Mucosa of gallbladder (tissue), 1 donor: ENCODE measurements around the gene CXCR5. TPM values are rescaled to one million over a fixed set of nuclear protein-coding genes. Genes with fewer than 3 reads are reported as not detected.
A peak's percentile ranks its signal among the peaks of the same experiment; 100 is the strongest.

ENCODE experiments used
- DNase-seq: peaks from one replicate; pipeline ENCODE4 v3.0.0-alpha.2; 2020; ENCODE audit warnings: low spot score
- total RNA-seq: library from RNA; stranded (reverse); gene quantifications from one replicate; pipeline ENCODE4 v1.2.1, GENCODE V29; 2021
- donor health status: DM: no; HTN: no; CAD: no.

Gene CXCR5
- total RNA-seq, 1 donor from 2014 or later, result 0.06 TPM

DNA sequence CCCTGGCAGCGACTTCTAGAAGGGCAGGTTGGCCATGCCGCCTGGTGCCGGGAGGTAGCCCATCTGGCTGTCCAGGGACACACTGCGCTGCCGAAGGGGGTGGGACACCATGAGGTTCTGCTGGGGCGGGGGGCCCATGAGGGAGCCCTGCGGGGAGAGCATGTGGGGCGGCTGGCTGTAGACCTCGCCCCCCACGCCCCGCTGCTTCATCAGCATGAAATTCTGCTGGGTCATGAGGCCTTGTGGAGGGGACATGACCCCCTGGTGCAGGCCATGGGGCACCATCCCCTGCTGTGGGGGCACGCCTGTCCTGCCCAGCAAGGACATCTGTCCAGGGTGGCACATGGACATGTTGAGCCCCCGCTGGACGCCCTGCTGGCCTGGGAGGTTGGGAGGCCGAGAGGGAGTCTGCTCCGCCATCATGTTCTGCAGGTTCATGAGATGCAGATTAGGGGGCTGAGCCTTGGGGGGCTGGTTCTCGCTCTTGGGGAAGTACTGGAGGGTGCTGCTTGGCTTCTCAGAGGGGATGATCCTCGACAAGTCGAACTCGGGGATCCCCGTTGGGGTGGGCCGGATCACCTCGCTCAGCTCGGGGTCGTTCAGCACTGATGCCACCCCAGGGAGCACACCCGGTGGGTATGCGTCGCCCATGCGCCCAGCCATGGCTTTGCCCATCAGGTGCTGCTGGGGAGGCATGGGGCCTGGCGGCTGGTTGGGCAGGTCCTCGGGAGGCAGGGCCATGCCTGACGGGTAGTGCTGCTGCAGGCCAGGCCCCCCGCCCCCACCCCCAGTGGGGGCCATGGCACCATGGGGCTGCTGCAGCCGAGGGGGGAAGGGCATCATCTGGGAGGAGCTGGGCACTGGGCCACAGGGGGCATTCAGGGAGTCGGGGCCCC is 15.0 kb downstream of the CXCR5 start:
- DNase-seq, result no peak

DNA sequence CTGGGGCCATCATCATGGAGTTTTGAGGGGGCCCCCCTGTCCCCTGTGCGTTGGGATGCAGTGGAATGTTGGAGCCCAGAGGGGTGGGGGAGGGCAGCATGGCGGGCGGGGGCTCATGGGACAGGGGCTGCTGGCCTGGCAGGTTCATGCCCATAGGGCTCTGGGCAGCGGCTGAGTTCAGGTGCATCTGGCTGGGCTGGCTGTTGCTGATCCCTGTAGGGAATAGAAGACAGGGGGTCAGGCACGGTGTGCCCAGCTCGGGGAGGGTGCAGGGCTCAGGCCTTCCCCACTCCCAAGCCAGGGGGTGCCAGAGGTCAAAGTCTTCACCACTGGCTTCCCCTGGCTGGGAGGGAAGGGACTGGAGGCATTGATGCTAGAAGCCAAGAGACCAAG is 15.6 kb downstream of the CXCR5 start:
- no peak for DNase-seq

DNA sequence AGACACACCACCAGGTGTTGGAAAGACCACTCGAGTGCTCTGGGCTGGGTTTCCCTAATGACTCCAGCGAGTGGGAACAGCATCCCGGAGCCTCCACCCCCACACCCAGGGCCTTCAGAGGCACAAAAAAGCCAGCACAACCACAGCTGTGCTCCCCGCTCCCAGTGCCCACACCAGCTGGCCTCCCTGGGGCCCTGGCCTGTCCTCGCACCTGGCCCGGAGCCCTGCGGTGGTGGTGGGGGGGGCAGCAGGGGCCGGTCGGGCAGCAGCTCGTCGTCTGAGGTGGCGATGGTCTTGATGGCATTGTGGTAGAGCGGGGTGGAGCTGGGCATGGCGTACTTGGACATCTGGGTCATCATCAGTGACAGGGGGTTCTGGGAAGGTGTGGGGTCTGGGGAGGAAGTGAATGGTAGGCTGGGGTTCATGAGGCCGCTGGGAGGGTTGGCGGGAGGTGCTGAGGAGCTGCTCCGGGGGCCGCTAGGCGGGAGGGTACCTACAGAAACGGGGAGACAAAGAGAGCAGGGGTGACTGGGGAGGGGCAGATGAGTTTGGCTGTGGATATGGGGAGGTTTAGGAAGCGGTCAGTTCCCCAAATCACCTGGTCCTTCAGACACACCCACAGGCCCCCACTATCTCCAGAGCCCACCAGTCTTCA is 16.1 kb downstream of the CXCR5 start:
- no peak for DNase-seq

DNA sequence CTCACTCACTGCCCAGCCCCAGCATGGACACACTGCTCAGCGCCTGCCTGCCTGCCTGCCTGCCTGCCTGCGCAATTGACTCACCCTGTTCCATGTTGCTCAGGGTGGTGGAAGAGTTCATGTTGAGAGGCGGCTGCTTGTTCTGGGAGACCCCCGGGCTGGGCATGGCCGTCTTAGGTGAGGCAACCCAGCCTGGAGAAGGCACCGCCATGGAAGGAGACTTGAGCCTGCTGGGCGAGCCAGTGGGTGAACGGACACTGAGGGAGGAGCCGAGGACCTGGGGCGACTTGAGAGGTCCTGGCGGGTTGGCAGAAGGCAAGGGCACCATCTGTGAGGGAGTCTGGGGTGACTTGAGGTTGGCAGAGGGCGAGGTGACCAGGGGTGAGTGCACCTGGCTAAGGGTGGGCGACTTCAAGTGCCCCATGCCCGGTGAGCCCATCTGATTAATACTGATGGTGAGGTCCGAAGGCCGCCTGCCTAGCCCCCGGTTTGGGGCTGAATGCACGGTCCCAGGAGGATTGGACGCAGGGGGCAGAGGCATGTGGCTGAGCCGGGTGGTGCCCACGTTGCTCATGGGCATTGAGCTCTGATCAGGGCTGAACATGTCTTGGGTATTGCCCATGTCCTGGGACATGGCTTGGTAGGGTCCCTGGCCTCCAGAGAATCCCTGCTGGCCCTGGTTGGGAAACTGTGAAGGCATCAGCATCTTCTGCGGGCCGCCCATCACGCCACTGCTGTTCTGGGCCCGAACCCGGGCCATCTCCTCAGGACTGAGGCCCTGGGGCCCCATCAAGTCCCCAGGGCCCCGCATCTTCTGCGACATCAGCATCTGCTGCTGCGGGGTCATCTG is 17.1 kb downstream of the CXCR5 start:
- no peak for DNase-seq

DNA sequence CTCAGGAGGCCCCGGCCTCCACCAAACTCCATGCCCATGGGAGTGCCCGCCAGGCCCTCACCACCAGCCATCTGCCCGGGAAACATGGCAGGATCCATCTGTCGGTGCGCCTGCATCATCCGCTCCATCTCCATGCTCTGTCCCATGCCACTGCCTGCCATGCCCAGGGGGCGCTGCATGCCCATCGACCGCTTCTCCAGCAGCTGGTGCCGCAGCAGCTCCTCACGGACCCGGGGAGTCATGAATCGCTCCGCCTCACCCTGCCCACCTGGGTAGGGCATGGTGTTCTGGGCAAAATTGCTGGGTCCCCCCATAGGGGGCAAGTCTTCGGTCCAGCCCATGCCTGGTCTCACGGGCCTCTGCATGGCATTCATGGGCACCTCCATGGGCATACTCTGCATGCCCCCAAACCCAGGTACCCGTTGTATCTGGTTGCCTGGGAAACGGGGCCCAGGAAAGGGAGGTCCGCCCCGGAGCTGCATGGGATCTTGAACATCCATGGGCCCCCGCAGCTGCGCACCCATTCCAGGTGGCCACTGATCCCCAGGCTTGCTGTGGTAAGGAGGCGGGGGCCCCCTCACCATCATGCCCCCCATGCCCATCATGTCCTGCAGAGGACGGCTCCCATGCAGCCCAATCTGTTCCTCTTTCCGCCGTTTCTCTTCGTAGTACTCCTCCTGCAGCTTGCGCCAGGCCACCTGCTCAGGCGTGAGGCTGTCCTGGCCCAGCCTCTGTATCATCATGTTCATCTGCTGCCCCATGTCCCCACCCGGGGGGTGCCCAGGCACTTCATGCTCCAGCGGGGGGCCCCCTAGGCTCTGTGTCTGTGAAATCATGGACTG is 18.0 kb downstream of the CXCR5 start:
- DNase-seq, result no peak

DNA sequence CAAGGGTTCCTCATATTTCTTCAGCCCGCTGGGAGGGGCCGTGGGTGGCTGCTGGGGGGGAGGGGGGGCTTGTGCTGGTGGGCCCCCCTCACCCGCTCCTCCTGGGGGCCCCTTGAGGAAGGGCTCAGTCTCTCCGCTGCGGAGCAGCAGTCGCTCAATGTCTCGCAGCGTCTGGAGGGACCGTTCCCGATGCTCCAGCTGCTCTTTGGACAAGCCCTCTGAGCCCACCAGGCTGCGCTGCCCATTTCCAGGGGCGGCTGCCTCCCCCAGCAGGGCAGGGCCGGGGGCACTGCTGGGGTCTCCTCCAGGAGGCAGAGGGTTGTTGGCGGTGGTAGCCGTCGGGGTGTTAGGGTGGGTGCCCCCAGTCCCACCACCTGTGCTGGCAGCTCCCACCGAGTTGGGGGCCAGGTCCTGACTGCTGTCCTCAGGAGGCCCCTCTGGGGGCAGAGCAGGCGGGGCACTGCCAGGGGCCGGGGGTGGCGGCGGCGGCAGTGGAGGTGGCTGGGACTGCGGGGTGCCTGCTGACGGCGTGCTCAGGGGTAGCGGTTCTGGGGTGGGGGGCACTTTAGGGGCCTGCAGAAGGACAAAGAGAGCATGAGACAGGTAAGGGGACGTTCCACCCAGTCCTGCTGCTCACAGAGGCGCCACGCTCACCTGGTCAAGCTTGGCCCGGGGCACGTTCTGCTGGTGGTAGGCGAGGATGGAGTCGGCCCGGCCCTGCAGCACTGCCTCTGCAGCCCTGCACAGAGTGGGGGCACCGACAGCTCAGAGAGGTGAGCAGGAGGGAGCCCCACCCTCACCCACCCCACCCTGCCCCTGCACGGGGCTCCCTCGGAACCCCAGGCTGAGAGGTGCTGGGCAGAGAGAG is 18.9 kb downstream of the CXCR5 start:
- no peak for DNase-seq

DNA sequence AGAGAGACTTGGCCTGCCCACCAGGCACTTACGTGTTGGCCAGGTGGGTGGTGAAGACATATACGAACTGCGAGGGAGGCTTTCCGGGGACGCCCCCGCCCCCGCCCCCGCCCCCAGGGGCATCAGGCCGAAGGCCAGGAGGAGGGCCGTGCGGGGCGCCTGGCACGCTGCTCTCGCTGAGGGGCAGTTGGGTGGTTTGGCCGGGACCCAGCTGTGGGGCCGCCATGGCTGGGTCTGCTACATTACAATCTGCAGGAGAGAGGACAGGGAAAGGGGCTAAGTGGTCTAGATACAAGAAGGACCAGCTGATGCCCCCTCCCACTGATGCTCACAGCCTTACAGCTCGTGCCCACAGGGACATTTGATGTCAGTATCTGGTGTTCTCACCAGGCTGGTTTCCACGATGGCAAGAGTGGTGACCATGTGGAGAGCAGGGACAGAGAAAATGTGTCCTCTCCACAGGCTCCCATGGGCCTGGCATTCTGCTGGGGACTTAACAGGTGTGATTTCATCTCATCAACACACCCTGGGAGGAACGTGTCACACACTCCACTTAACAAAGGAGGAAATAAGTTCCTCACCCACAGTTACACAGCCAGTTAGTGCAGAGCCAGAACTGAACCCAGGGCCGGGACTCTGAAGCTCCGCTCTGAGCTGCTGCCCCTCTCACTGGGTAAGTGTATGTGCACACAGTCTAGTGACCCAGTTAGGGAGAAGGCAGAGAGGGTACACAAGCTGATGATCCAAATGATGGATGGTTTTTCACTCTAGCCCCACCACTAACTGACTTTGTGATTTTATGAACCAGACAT is 19.7 kb downstream of the CXCR5 start:
- DNase-seq, result no peak

DNA sequence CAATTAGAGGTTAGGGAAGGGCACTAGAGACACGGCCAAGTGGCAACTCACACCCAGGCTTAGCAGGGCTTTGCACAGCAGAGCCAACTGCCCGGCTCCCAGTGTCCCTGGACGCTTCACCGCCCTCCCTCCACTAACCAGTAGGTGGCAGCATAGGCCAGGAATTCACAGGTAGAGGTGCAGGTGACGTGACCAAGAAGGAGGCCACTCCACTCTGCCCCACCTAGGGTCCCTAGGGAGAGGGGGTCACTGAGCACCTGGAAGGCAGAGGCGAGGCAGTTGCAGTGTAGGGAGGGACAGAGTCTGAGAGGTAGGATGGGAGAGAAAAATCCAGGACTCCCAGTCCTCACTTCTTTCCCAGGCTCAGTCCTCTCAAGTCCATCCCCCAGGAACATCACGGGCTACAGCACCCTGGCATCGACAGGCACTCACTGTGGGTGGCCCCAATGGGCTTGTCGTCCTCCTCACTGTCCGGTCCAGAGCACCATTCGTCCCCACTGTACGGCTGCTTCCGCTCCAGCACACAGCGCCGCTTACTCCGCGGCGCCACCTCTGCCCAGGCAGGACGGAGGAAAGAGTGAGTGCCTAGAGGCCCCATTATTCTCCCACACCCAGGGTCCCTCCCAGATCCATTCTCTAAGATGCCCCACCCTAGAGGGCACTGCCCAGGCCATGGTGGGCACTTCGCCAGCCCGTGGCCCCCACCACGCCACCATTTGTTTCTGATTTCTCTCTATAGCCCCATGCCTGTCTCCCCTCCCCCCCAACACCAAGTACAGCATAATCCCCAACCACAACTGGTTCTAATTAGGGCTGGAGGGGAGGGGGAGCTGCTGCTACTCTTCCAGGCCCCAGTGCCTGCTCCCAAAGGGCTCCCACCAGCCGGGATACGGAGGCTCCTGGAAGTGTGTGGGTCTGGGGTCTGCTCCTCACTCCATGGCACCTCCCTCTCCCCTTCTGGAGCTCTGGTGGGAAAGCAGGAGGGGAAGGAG is 23.7 kb downstream of the CXCR5 start:
- DNase-seq, result peak; percentile 87

DNA sequence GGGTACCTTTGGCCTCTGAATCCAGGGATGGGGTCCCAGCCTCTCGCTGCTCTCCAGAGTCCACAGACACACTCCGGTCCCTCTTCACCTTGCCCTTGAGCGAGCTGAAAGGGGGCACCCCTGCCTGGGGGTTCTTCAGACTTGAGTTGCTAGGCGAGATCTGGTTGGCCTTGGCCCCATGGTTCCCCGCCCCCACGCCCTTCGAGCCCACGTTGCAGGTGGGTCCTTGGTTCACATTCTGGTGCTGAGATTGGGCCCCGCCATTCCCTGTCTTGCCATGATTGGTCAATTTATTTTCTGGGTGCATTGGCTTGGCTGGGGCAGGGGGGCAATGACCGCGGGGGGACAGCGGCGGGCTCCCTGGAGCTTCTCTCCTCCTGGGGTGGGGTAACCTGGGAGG is 24.6 kb downstream of the CXCR5 start:
- no peak for DNase-seq

DNA sequence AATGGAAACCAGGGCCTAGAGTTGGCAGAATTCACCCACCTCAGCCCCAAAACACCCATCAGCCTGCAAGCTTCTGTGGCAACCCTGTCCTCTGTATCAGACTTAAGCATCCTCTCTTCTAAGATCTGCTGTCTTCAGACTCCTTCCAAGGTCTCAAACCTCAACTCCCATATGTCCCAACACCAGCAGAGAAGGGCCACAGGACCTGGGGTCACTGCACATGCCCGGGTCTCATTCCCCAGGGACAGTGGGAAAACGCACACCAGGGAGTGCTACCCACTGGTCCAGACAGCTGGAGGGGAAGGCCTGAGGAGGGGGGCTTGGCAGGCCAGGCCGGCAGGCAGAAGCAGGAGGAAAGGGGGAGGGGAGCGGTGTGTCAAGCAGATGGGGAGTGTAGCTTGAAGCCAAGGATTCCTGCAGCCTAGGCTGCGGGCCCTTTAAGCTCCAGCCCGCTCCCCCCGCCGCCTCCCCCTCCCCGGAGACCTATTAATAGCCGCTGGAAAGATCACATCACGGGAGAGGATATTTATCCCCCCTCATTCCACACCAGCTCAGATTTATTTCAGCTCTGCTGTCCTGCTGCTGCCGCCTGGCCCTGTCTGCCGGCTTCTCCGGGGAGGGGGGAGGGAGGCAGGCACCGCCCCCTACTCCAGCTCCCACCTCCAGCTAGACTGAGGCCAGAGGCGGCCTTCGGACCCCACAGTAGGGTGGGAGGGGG is 25.4 kb downstream of the CXCR5 start:
- peak; percentile 72 for DNase-seq

DNA sequence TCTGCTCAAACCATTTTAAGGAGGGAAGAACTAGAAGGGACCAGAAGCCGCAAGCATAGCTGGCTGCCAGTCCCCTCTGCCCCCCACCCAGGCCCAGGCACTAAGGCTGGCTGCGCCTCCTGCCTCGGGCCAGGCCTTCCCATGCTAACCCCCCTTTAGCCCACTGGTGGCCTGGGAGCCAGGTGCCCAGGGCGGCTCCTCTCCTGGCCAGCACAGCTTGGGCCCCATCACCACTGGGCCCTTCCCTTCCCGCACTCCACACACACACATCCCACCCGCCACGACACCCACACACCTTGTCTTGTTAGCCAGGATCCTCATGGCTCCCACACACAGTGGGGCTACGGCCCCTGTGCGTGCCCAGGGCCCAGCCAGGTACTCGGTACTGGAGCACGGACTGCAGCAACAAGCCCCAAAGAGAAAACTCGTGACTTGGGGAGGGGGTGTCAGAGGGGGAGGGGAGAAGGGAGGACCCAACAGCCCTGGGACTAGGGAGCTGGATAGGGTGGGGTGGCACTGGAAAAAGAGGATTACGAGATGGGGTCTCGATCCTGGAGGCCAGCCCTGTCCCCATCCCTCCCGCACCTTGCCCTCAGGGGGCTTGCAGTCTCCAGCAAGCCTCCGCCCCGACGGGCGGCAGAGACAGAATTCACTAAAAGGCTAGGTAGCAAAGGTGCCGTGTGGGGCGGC is 26.1 kb downstream of the CXCR5 start:
- no peak for DNase-seq

DNA sequence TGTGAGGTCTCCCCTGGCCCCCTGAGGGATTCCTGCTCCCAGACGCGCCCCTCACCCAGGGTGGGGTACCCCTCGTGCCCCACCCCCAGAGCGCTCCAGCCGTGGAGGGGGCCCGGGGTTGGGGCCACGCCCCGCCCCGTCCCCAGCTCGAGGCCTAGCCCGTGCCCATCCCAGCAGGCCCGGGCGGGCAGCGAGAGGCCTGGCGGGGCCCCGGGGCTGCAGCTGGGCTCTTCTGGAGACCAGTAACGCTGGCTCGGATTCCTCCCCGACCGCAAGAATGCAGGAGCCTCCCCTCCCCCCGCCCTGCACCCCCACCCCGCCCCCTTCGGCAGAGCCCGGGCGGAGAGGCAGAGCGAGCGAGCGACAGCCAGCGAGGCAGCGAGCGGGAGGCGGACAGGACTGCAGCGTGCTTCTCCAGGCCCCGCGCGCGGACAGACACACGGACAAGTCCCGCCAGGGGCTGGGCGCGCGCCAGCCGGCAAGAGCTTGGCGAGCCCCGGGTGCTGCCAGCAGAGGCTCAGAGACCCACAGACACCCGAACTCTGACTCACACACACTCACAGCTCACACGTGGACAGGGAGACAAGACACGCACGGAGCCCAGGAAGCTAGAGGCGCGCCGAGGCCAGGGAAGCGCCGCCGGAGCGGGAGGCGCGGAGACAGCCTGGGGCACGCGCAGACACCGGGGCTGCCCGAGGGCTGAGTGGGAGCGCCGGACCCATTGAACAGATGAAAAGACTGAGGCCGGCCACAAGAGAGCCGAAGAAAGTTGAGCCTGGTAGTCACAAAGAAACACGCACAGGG is 26.8 kb downstream of the CXCR5 start:
- peak; percentile 67 for DNase-seq

DNA sequence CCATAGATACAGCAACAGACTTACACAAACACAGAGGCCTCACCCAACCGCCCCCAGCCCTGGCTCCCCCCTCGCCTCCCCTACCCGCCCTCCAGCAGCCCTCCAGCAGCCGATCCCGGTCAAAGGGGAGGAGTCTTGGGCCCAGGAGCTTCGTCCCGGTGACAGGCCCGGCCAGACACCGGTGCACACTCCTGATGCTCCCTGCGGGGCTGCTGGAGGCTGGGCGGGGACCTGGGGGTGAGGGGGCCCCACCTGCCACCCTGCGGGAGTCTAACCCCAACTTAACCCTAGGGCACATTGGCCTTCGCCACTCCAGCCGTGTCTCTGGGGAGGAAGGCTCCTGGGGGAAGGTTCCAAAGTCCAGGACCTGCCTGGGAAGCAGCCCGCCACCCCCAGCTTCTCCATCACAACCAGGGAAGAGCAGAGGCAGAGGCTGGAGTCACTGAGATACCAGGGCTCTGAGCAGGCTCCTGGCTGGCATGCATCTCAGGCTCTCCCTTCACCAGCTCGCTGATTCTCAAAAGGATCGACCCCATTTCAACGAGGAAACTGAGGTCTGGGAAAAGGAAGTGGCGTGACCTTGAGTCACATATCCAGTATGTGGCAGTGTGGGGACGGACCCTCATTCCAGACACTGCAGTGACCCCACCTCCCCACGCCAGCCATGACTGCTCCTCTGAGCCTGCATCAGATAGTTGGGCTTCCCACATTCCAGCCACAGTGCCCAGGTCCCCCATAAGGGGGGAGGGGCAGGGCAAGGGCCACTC is 27.6 kb downstream of the CXCR5 start:
- DNase-seq, result peak; percentile 77

DNA sequence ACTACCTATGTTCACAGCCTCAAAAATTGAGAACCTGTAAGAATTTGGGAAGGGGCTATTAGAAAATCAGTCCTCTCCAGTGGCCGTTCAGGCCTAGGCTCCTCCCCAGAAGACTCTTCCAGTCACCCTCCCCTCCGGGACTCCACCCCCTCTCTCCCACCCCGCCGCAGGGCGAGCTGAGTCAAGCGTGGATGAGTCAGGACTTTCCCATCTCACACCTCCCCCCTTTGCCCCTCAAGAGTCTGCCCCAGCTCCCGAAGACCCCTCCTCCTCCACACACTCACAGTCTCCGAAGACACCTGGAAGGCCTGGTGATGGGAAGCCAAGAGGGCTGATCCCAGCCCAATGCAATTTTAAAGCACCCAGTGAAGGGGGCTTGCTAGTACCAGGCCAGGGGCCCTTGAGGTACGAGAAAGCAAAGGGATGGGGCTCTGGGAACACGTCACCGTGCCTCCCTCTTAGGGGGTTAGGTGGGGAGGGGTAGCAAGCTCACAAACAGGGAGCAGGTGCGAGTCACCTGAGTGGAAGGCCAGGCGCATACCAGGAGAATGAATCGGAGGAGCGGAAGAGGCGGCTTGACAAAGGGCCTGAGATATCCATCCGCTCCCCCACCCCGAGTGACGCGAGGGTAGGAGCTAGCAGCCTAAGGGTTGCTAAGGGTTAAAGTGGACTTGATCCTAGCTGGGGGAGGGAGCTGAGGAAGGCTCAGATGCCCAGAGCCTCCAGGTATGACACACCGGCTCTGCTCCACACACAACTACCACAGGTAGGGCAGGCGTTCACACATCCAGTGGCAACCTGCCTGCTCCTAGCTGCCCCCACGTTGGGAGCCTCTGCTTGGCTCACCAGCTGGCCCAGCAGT is 28.4 kb downstream of the CXCR5 start:
- peak; percentile 67 for DNase-seq
